ENCODE measurements around the gene IRX4.

DNA sequence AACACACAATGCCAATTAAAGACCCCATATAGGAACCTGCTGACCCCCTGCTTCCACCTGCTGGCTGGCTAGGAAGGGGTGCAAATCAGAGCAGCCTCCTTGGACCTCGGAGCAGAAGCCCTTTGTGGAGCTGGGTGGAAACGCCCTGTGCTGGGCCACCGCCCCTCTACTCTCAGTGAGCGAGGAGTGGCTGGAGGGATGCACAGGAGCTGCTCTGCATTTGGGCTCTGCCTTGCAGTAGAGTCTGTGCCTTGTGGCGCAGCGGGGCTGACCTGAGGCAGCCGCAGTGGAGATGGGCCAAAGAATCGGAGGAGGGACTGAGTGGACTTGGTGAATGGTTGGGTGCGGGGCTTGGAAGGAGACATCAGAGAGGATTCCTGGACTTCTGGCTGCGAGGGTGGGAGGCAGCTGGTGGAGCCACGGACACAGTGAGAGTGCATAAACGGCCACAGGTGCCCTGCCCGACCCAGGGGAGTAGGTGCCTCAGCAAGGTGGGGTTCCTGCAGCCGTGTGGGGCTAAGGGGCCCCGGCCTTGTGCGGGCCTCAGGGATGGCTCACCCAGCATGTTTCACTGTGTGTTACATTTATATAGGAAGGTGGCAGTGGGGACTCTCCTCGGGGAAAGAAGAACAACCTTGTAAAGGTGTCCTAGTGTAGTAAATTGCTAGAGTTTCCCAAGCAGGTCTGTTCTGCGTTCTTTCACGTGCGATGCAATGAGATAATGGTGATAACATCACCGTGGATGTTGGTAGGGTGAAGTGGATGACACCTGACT is 14.1 kb upstream of the IRX4 start:
- TF ChIP-seq, protein P1, sequence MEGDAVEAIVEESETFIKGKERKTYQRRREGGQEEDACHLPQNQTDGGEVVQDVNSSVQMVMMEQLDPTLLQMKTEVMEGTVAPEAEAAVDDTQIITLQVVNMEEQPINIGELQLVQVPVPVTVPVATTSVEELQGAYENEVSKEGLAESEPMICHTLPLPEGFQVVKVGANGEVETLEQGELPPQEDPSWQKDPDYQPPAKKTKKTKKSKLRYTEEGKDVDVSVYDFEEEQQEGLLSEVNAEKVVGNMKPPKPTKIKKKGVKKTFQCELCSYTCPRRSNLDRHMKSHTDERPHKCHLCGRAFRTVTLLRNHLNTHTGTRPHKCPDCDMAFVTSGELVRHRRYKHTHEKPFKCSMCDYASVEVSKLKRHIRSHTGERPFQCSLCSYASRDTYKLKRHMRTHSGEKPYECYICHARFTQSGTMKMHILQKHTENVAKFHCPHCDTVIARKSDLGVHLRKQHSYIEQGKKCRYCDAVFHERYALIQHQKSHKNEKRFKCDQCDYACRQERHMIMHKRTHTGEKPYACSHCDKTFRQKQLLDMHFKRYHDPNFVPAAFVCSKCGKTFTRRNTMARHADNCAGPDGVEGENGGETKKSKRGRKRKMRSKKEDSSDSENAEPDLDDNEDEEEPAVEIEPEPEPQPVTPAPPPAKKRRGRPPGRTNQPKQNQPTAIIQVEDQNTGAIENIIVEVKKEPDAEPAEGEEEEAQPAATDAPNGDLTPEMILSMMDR (IDR thresholded peaks at IDR 0.05): no peak
- TF ChIP-seq POLR2A (IDR thresholded peaks at IDR 0.05): no peak

Measured in adrenal gland (tissue), 5 donors.